ENCODE data around the gene ZNF790. TPM values are rescaled to one million over a fixed set of nuclear protein-coding genes. Genes with fewer than 3 reads are reported as not detected.

The ZNF790 gene
- total RNA-seq = 1.9 and 6.2 TPM in 2 replicates

GRCh38 chr19:36837906-36838783 is at the start of gene ZNF790:
Gene ZNF790 (minus strand): TSS chr19:36838387. CDS start chr19:36825619, 12,768 bp downstream.

GRCh38 chr19:36850559-36851442 is 12.6 kb upstream of the ZNF790 start, which contains the start of gene ZNF345:
Gene ZNF345 (plus strand): TSS chr19:36850876. CDS start chr19:36876831, 25,955 bp downstream.

DNA sequence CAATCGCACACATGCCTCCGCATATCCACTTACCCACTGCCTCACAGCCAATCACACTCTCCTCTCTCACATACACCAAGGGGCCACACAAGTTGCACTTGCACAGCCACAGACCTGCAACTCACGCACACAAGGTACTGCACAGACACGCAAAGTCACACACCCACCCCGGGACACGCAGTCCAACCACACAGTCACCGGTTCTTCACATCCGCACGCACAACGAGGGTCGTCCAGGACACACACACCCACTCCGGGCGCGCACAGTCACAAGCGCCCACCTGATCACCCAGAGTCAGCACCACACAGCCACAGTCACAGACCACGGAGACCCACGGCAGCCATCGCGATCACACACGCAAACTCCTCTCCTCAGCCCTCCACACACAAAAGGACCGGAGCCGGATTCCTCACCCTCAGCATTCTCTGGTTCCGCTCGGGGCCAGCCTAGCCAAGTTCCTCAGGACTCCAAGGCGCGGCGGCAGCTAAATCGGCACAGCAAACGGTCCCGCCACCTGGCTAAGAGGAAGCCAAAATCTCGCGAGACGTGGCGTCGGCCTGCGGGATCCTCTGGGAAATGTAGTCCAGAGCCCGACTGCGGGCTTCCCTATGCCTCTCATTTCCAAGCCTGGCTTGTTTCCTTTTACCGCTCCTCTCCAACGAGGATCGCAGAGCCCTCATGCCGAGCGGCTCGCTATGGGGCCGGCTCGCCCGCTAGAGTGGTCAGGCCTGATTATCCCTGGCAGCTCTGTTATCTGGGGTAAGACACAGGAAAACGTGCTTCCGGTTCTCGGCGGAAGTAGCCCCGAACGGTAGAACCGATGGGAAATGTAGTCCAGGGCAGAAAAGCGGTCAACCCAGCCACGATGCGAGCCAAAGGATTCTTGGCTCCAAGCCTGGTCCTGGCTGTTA is 65.6 kb downstream of the ZNF790 start, which contains the start of gene ZNF850:
Gene ZNF850 (minus strand): TSS at position 497 of the 912 bp plus-strand sequence. CDS start 10,201 bp downstream, outside the sequence.

Other genes starting within 250 kb of the ZNF790 start
- gene ZNF382, start 233.1 kb downstream of the ZNF790 start, total RNA-seq = 0.19 and 0.78 TPM in 2 replicates
- gene ZNF461, start 171.6 kb downstream of the ZNF790 start, total RNA-seq = 2.1 and 14.9 TPM in 2 replicates
- 1.8 and 4.1 TPM in 2 replicates for gene ZNF567, start 150.8 kb downstream of the ZNF790 start, total RNA-seq
- gene ZNF850, start 65.6 kb downstream of the ZNF790 start, total RNA-seq = 0.78 and 3.9 TPM in 2 replicates
- gene ZNF345, start 12.5 kb upstream of the ZNF790 start, total RNA-seq = 1.2 and 2.2 TPM in 2 replicates
- gene ZNF829, start 77.9 kb upstream of the ZNF790 start, total RNA-seq = 0.51 and 1.8 TPM in 2 replicates
- 1.2 and 2.8 TPM in 2 replicates for gene ZNF568, start 77.9 kb upstream of the ZNF790 start, total RNA-seq
- gene ZNF420, start 240.0 kb upstream of the ZNF790 start, total RNA-seq = 2.1 and 3.0 TPM in 2 replicates

Measured in airway epithelial cell (primary cell).